Natural killer cell (primary cell): ENCODE data around the gene COL5A2. TPM values are rescaled to one million over a fixed set of nuclear protein-coding genes. Genes with fewer than 3 reads are reported as not detected.

ENCODE experiments used
- ATAC-seq, 3 donors: fragments of 150-1000 bp in 2 of 3; fragments of 200-7000 bp in 1 of 3; cut with Tn5 transposase; 1 replicate in 1 of 3; 2 replicates in 2 of 3; pipeline ENCODE4 v1.10.0; 2021; ENCODE audit warnings: mild to moderate bottlenecking in 2 of 3, moderate library complexity in 2 of 3
- DNase-seq, 2 donors: peaks; one replicate each; pipeline versions ENCODE4 v3.0.0 to v3.0.0-alpha.2; 2013 to 2021; ENCODE audit warnings: mixed read lengths in 1 of 2
- H3K27ac ChIP-seq: one replicate; pipeline ENCODE4 v1.5.1; 2013; ENCODE audit warnings: mild to moderate bottlenecking, low read length
- H3K27me3 ChIP-seq: one replicate; pipeline ENCODE4 v1.6.1; 2013; ENCODE audit warnings: low read length; ENCODE audit not compliant: control insufficient read depth, insufficient read depth
- H3K36me3 ChIP-seq: one replicate; pipeline ENCODE4 v1.6.1; 2013; ENCODE audit warnings: low read length; ENCODE audit not compliant: control insufficient read depth, insufficient read depth
- H3K4me1 ChIP-seq: one replicate; pipeline ENCODE4 v1.6.1; 2013; ENCODE audit warnings: low read length; ENCODE audit not compliant: control insufficient read depth, insufficient read depth
- H3K4me3 ChIP-seq: one replicate; pipeline ENCODE4 v1.5.1; 2013; ENCODE audit warnings: low read length
- H3K9me3 ChIP-seq: one replicate; pipeline ENCODE4 v1.6.1; 2013; ENCODE audit warnings: low read length; ENCODE audit not compliant: control insufficient read depth, insufficient read depth
- H3K27ac Mint-ChIP-seq, 2 donors: one replicate each; pipeline ENCODE4 v1.8.0; 2022; ENCODE audit warnings: mild to moderate bottlenecking in 2 of 2, mixed read lengths in 2 of 2, moderate library complexity in 1 of 2
- H3K27me3 Mint-ChIP-seq, 2 donors: one replicate each; pipeline ENCODE4 v1.8.0; 2022; ENCODE audit warnings: low read depth in 2 of 2, mixed read lengths in 2 of 2
- H3K36me3 Mint-ChIP-seq: one replicate; pipeline ENCODE4 v1.8.0; 2022; ENCODE audit warnings: mixed read lengths
- H3K4me1 Mint-ChIP-seq, 2 donors: one replicate each; pipeline ENCODE4 v1.8.0; 2022; ENCODE audit warnings: mixed read lengths in 2 of 2
- H3K4me3 Mint-ChIP-seq: one replicate; pipeline ENCODE4 v1.8.0; 2022; ENCODE audit warnings: mild to moderate bottlenecking, moderate library complexity, mixed read lengths
- H3K9me3 Mint-ChIP-seq, 2 donors: one replicate each; pipeline ENCODE4 v1.8.0; 2022; ENCODE audit warnings: mixed read lengths in 2 of 2
- WGBS: methylation state at CpG from one replicate; pipeline ENCODE4 v1.1.7; 2013; ENCODE audit warnings: missing lambda C conversion rate; ENCODE audit not compliant: insufficient coverage; 5-methylcytosine and 5-hydroxymethylcytosine counted together
- intact Hi-C: fragments of 100-400 bp; cut with micrococcal nuclease; formaldehyde crosslinking; loops from one replicate; pipeline ENCODE4 v1.14.2; 2022
- total RNA-seq, 4 donors: library from RNA; stranded (reverse); fragments of 120-200 nt in 1 of 4; gene quantifications; one replicate each; pipeline versions ENCODE4 v1.2.3 to v1.2.4, GENCODE V29; 2013 to 2022
- TF ChIP-seq, protein P1 (sequence below): fragments of 200-600 bp; IDR thresholded peaks from one replicate; pipeline ENCODE4 v1.8.0; 2022; ENCODE audit warnings: antibody characterized with exemption

Gene COL5A2
- under 1 TPM; 0.38 to 0.68 (median 0.63) TPM for total RNA-seq
- 0.54 TPM for total RNA-seq (2013)

DNA sequence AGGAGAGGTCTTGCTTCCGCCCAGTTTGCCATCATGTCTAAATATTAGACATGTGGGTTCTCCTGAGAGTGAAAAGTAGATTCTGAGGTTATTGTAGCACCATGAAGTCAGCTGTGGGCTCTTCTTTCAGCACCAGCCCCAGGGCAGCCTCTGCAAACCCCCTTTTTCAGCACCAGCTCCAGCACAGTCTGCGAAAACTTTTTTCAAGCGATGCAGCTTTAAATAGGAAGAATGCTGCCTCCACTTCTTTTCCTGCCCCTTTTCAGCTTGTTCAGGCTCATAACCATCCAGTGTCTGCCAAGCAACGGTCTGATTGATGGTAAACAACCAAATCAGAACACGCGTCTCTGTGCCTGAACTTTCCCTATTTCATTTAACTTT is at the start of gene COL5A2:
COL5A2 (minus strand) TSS at position 192 of the 381 bp plus-strand sequence; CDS start at position 35, 157 bp downstream.
- no peaks in the 10 kb centered on the region for H3K36me3 ChIP-seq
- TF ChIP-seq, protein P1, sequence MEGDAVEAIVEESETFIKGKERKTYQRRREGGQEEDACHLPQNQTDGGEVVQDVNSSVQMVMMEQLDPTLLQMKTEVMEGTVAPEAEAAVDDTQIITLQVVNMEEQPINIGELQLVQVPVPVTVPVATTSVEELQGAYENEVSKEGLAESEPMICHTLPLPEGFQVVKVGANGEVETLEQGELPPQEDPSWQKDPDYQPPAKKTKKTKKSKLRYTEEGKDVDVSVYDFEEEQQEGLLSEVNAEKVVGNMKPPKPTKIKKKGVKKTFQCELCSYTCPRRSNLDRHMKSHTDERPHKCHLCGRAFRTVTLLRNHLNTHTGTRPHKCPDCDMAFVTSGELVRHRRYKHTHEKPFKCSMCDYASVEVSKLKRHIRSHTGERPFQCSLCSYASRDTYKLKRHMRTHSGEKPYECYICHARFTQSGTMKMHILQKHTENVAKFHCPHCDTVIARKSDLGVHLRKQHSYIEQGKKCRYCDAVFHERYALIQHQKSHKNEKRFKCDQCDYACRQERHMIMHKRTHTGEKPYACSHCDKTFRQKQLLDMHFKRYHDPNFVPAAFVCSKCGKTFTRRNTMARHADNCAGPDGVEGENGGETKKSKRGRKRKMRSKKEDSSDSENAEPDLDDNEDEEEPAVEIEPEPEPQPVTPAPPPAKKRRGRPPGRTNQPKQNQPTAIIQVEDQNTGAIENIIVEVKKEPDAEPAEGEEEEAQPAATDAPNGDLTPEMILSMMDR = no peak

DNA sequence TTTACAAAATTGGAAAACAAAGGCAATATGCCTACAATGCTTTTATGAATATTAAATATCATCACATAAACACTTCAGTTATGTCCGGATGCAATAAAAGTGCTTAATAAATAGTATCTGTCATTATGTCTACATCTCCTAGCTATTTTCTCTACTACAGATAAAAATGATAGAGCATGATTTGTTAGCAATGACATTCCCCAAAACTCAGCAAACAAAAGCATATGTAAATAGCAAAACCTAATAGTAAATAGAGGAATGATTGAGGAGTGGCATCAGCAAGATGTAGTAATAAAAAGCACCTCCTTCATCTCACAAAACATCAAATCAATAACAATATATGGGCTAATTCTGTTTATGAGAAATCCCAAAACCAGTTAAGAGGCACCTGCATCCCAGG is 46.5 kb upstream of the COL5A2 start:
- H3K4me3 ChIP-seq = no peak overlapping the region
- Mint-ChIP-seq H3K27me3 (no peaks in the 10 kb centered on the region), H3K36me3 (no peaks in the 10 kb centered on the region), H3K4me3 (no peak overlapping the region), H3K27ac (no peak overlapping the region), H3K9me3 (peaks cover 9% of the 10 kb centered on the region in 2 donors), H3K4me1 (no peaks in the 10 kb centered on the region)
- H3K9me3 ChIP-seq = no peaks in the 10 kb centered on the region
- H3K27ac ChIP-seq = no peak overlapping the region
- no CpG with 5 or more reads among the region's 1 CpG for WGBS
- no peaks in the 10 kb centered on the region for H3K4me1 ChIP-seq
- no peak for ATAC-seq
- TF ChIP-seq, protein P1 = no peak
- H3K27me3 ChIP-seq = no peaks in the 10 kb centered on the region
- no peaks in the 10 kb centered on the region for H3K36me3 ChIP-seq
- intact Hi-C loops = no loop called here
- no peak for DNase-seq

More for the DNA sequence above, at the start of gene COL5A2:
- H3K4me1 Mint-ChIP-seq = no peaks in the 10 kb centered on the region
- no peaks in the 10 kb centered on the region for H3K4me1 ChIP-seq
- no peak within 1 kb of the TSS for H3K4me3 Mint-ChIP-seq
- H3K9me3 Mint-ChIP-seq = peaks cover 4 to 11% of the 10 kb centered on the region in 2 donors
- H3K9me3 ChIP-seq = no peaks in the 10 kb centered on the region
- H3K36me3 Mint-ChIP-seq = no peaks in the 10 kb centered on the region
- H3K27me3 Mint-ChIP-seq = peaks cover 5 to 9% of the 10 kb centered on the region in 2 donors
- intact Hi-C loops = no loop called here
- DNase-seq (peak in 1 of 2 donors; percentile 11), ATAC-seq (no peak)
- no peak within 1 kb of the TSS for H3K4me3 ChIP-seq
- H3K27ac Mint-ChIP-seq = no peak within 1 kb of the TSS
- no peaks in the 10 kb centered on the region for H3K27me3 ChIP-seq
- 23% methylated on average over 6 of the region's 6 CpGs for WGBS
- H3K27ac ChIP-seq = no peak within 1 kb of the TSS

DNA sequence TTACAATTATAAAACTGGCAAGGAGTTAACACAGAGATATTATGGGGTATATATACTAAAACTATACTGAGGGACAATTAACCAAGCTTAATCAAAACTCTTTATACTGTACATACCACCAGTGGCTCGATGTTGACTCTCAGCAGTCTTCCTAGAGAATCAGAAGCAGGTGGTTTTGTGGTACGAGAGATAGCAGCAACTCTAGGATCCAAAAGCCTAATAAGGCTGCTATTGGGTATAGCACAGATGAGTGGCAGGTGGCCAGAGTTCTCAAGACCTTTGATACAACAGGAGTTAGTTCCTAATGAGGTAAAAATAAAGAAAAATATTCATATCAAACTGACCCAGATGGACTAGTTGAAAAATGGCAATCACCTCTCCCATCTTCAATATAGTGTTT is 45.5 kb upstream of the COL5A2 start:
- no peaks in the 10 kb centered on the region for H3K36me3 Mint-ChIP-seq
- H3K4me1 Mint-ChIP-seq = no peaks in the 10 kb centered on the region
- H3K4me3 ChIP-seq = no peak overlapping the region
- no peaks in the 10 kb centered on the region for H3K4me1 ChIP-seq
- H3K27ac Mint-ChIP-seq = no peak overlapping the region
- H3K36me3 ChIP-seq = no peaks in the 10 kb centered on the region
- no peaks in the 10 kb centered on the region for H3K9me3 ChIP-seq
- ATAC-seq = no peak
- 90% methylated on average over 2 of the region's 2 CpGs for WGBS
- no peaks in the 10 kb centered on the region for H3K27me3 ChIP-seq
- H3K27ac ChIP-seq = no peak overlapping the region
- H3K4me3 Mint-ChIP-seq = no peak overlapping the region
- TF ChIP-seq, protein P1 = no peak
- peaks cover 4 to 9% of the 10 kb centered on the region in 2 donors for H3K9me3 Mint-ChIP-seq
- H3K27me3 Mint-ChIP-seq = no peaks in the 10 kb centered on the region
- no peak for DNase-seq
- intact Hi-C loops = no loop called here

DNA sequence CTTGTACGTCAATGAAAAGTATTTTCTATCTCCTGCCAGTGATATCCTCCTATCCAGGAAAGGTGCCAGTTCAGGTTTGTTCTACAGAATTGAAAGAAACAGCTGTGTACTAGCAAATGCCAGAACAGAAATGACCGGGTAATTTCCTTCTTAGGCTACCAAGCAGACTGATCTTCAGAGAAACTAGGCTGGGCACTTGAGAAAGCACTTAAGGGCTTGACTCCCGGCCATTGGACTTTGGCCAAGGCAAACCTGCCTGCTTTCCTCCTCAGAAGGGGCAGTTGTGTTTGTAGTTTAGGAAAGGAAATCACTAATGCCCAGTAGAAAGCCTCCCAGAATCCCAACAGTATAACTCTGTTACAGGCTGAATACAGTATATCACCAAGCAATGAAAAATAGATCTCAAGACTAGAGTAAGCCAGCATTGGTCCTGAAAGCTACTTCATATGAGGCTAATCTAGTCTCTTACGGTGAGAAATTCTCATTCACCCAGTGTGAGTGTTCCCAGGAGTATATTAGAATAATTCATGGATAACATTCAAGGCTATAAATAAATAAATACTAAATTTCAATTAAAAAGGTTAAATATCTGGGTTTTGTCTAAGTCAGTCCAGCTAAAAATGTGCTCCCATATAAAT is 43.0 kb upstream of the COL5A2 start:
- Mint-ChIP-seq H3K9me3 (peaks cover 3 to 4% of the 10 kb centered on the region in 2 donors), H3K36me3 (no peaks in the 10 kb centered on the region), H3K4me1 (no peaks in the 10 kb centered on the region), H3K4me3 (no peak overlapping the region), H3K27me3 (no peaks in the 10 kb centered on the region), H3K27ac (no peak overlapping the region)
- DNase-seq (no peak), ATAC-seq (no peak)
- H3K27ac ChIP-seq = no peak overlapping the region
- WGBS = 89% methylated on average over 4 of the region's 4 CpGs
- no peaks in the 10 kb centered on the region for H3K9me3 ChIP-seq
- intact Hi-C loops = no loop called here
- TF ChIP-seq, protein P1 = no peak
- H3K27me3 ChIP-seq = no peaks in the 10 kb centered on the region
- no peaks in the 10 kb centered on the region for H3K4me1 ChIP-seq
- no peaks in the 10 kb centered on the region for H3K36me3 ChIP-seq
- no peak overlapping the region for H3K4me3 ChIP-seq
